ENCODE data around the gene ULK1. TPM values are rescaled to one million over a fixed set of nuclear protein-coding genes. Genes with fewer than 3 reads are reported as not detected.

ULK1 gene
- total and polyA plus RNA-seq, 2 of the 13 experiments (the other 11 are each of a cell fraction or from before 2014, with no cell fraction given), result 2.8 to 10.1 TPM

GRCh38 chr12:131928711-131929580 lies 34.5 kb downstream of the ULK1 start, which contains the start of gene PUS1 (continued):
- TF ChIP-seq PATZ1 (CRISPR knock-in tag; IDR thresholded peaks at IDR 0.05), result peak; percentile 65
- TF ChIP-seq ZNF460 (CRISPR knock-in tag; IDR thresholded peaks at IDR 0.05; ENCODE audit: borderline replicate concordance), result no peak
- TF ChIP-seq TBP (CRISPR knock-in tag; IDR thresholded peaks at IDR 0.05), result 0 out of 2 replicates have a peak, but pooled peaks have one; percentile 23
- TF ChIP-seq MTF1 (CRISPR knock-in tag; IDR thresholded peaks at IDR 0.05), result no peak
- TF ChIP-seq CAMTA2 (CRISPR knock-in tag; IDR thresholded peaks at IDR 0.05; ENCODE audit: borderline replicate concordance), result 0 out of 2 replicates have a peak, but pooled peaks have one; percentile 70
- no peak for TF ChIP-seq ZSCAN29 (CRISPR knock-in tag; conservative IDR thresholded peaks at IDR 0.05)
- TF ChIP-seq ZNF747 (CRISPR knock-in tag; IDR thresholded peaks at IDR 0.05; ENCODE audit: borderline replicate concordance), result peak; percentile 98
- TF ChIP-seq ZIK1 (CRISPR knock-in tag; IDR thresholded peaks at IDR 0.05; ENCODE audit: borderline replicate concordance, low read depth), result peak; percentile 38; the same call in 1 of the 2 replicates
- peak; percentile 54; the same call in 1 of the 2 replicates for TF ChIP-seq ZNF788 (CRISPR knock-in tag; IDR thresholded peaks at IDR 0.05; ENCODE audit: borderline replicate concordance)
- TF ChIP-seq THRA (CRISPR knock-in tag; IDR thresholded peaks at IDR 0.05; ENCODE audit: borderline replicate concordance), result 0 out of 2 replicates have a peak, but pooled peaks have one; percentile 25
- TF ChIP-seq KLF6 (CRISPR knock-in tag; IDR thresholded peaks at IDR 0.05), result peak; percentile 62; the same call in 1 of the 2 replicates
- TF ChIP-seq HDAC1 (CRISPR knock-in tag; IDR thresholded peaks at IDR 0.05), result peak; percentile 98
- peak; percentile 26; the same call in 1 of the 2 replicates for TF ChIP-seq ZNF629 (CRISPR knock-in tag; conservative IDR thresholded peaks at IDR 0.05)
- peak; percentile 87 for TF ChIP-seq KAT8 (CRISPR knock-in tag; IDR thresholded peaks at IDR 0.05)
- no peak; the same call in 1 of the 2 replicates for TF ChIP-seq ZNF546 (CRISPR knock-in tag; conservative IDR thresholded peaks at IDR 0.05)
- 0 out of 2 replicates have a peak, but pooled peaks have one; percentile 51 for TF ChIP-seq CBFB (CRISPR knock-in tag; IDR thresholded peaks at IDR 0.05)
- TF ChIP-seq ZNF749 (CRISPR knock-in tag; IDR thresholded peaks at IDR 0.05; ENCODE audit: borderline replicate concordance), result no peak
- peak; percentile 71 for TF ChIP-seq SP5 (CRISPR knock-in tag; IDR thresholded peaks at IDR 0.05; ENCODE audit: borderline replicate concordance, low read depth)
- no peak for TF ChIP-seq ZNF326 (CRISPR knock-in tag; IDR thresholded peaks at IDR 0.05; ENCODE audit: borderline replicate concordance)
- TF ChIP-seq FOXK1 (CRISPR knock-in tag; IDR thresholded peaks at IDR 0.05; ENCODE audit: borderline replicate concordance, low read depth), result peak; percentile 57; the same call in 1 of the 2 replicates
- peak; percentile 79 for TF ChIP-seq SP4 (CRISPR knock-in tag; IDR thresholded peaks at IDR 0.05)
- TF ChIP-seq TIGD3 (CRISPR knock-in tag; IDR thresholded peaks at IDR 0.05; ENCODE audit: borderline replicate concordance), result no peak
- peak; percentile 72 for TF ChIP-seq PHF8 (CRISPR knock-in tag; IDR thresholded peaks at IDR 0.05)
- TF ChIP-seq KDM5B (CRISPR knock-in tag; IDR thresholded peaks at IDR 0.05; ENCODE audit: borderline replicate concordance), result peak; percentile 73
- TF ChIP-seq SKI (IDR thresholded peaks at IDR 0.05; ENCODE audit: partially characterized antibody), result no peak
- peak; percentile 66 for TF ChIP-seq CBX1 (IDR thresholded peaks at IDR 0.05; ENCODE audit: low read depth)

Measured in HepG2 (cell line).